ENCODE measurements around the gene FAM120A. TPM values are rescaled to one million over a fixed set of nuclear protein-coding genes. Genes with fewer than 3 reads are reported as not detected.

The FAM120A gene
- total and polyA plus RNA-seq, 2 donors (not counting 1 experiment from before 2014, with no cell fraction given) = 85.8 to 136 TPM

- H3K27me3 ChIP-seq (ENCODE audit: control insufficient read depth, insufficient read depth, low read length) = no peaks in the 10 kb centered on the region
- H3K79me2 ChIP-seq (ENCODE audit: control insufficient read depth, insufficient read depth, low read length) = peaks cover 45% of the 10 kb centered on the region
- H4K20me1 ChIP-seq (ENCODE audit: control insufficient read depth, extremely low read depth, insufficient read depth, low read length) = no peaks in the 10 kb centered on the region
- no peak overlapping the region for H3K9ac ChIP-seq (ENCODE audit: insufficient read depth, low read length)
- H3K4me2 ChIP-seq (ENCODE audit: extremely low read depth, insufficient read depth, low read length) = no peak overlapping the region
- H3K27ac ChIP-seq (ENCODE audit: insufficient read depth, low read length) = no peak overlapping the region
- no peaks in the 10 kb centered on the region for H3K36me3 ChIP-seq (ENCODE audit: control insufficient read depth, insufficient read depth, low read length)
- DNase-seq (ENCODE audit: low read depth in 2 of 2) = no peak
- no peak overlapping the region for H3K4me3 ChIP-seq (replicated peaks in 1 of 4; ENCODE audit: control extremely low read depth in 1 of 4, insufficient read depth in 1 of 4, low read depth in 3 of 4, low read length in 4 of 4)
- H2AFZ ChIP-seq (ENCODE audit: low read length) = no peak overlapping the region
- H3K9me3 ChIP-seq (ENCODE audit: control insufficient read depth, insufficient read depth, low read depth, low read length) = no peaks in the 10 kb centered on the region
- TF ChIP-seq CTCF (conservative IDR thresholded peaks at IDR 0.05 in 1 of 2, IDR thresholded peaks at IDR 0.05 in 1 of 2; ENCODE audit: low read depth in 1 of 2, low read length in 2 of 2) (no peak), EZH2 (IDR thresholded peaks at IDR 0.05; ENCODE audit: low read length, missing control alignments) (no peak)
- peaks cover 11% of the 10 kb centered on the region for H3K4me1 ChIP-seq (ENCODE audit: control insufficient read depth, extremely low read depth, insufficient read depth, low read length)
Measured at GRCh38 chr9:93513606-93514005, 62.1 kb downstream of the FAM120A start.

DNA sequence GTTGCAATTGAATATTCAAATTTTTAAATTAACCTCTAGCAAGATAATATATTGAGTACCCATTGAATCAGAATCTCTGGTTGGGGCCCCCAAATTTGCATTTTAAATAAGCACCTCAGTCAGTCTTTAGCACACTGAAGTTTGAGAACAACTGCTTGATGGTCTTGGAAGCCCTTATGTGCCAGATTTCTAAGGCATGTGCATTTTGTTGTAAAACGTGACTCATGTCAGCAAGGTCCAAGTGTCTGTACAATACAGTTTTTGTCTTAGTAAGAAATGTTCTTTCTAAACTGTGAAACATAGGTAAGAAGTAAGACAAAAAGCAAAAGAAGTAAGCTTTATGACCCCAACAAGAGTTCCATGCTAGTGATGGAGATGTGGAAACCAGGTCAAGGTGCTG, 65.8 kb downstream of the FAM120A start:
- H3K9ac ChIP-seq (ENCODE audit: insufficient read depth, low read length) = no peak overlapping the region
- no peak overlapping the region for H3K4me2 ChIP-seq (ENCODE audit: extremely low read depth, insufficient read depth, low read length)
- peak; percentile 13 to 28 for DNase-seq (ENCODE audit: low read depth in 2 of 2)
- H3K36me3 ChIP-seq (ENCODE audit: control insufficient read depth, insufficient read depth, low read length) = no peaks in the 10 kb centered on the region
- H3K27me3 ChIP-seq (ENCODE audit: control insufficient read depth, insufficient read depth, low read length) = no peaks in the 10 kb centered on the region
- H3K27ac ChIP-seq (ENCODE audit: insufficient read depth, low read length) = no peak overlapping the region
- no peak overlapping the region for H3K4me3 ChIP-seq (replicated peaks in 1 of 4; ENCODE audit: control extremely low read depth in 1 of 4, insufficient read depth in 1 of 4, low read depth in 3 of 4, low read length in 4 of 4)
- no peaks in the 10 kb centered on the region for H4K20me1 ChIP-seq (ENCODE audit: control insufficient read depth, extremely low read depth, insufficient read depth, low read length)
- H2AFZ ChIP-seq (ENCODE audit: low read length) = no peak overlapping the region
- H3K79me2 ChIP-seq (ENCODE audit: control insufficient read depth, insufficient read depth, low read length) = peaks cover 46% of the 10 kb centered on the region
- H3K9me3 ChIP-seq (ENCODE audit: control insufficient read depth, insufficient read depth, low read depth, low read length) = no peaks in the 10 kb centered on the region
- no peak for TF ChIP-seq EZH2 (IDR thresholded peaks at IDR 0.05; ENCODE audit: low read length, missing control alignments)
- TF ChIP-seq CTCF (conservative IDR thresholded peaks at IDR 0.05 in 1 of 2, IDR thresholded peaks at IDR 0.05 in 1 of 2; ENCODE audit: low read depth in 1 of 2, low read length in 2 of 2) = no peak
- peaks cover 4% of the 10 kb centered on the region for H3K4me1 ChIP-seq (ENCODE audit: control insufficient read depth, extremely low read depth, insufficient read depth, low read length)

- Histone ChIP-seq H3K27ac (ENCODE audit: insufficient read depth, low read length) (no peak overlapping the region), H2AFZ (ENCODE audit: low read length) (no peak overlapping the region), H3K27me3 (ENCODE audit: control insufficient read depth, insufficient read depth, low read length) (no peaks in the 10 kb centered on the region), H3K4me2 (ENCODE audit: extremely low read depth, insufficient read depth, low read length) (no peak overlapping the region), H3K4me3 (replicated peaks in 1 of 4; ENCODE audit: control extremely low read depth in 1 of 4, insufficient read depth in 1 of 4, low read depth in 3 of 4, low read length in 4 of 4) (no peak overlapping the region), H3K36me3 (ENCODE audit: control insufficient read depth, insufficient read depth, low read length) (peaks cover 2% of the 10 kb centered on the region), H3K9me3 (ENCODE audit: control insufficient read depth, insufficient read depth, low read depth, low read length) (no peaks in the 10 kb centered on the region), H3K4me1 (ENCODE audit: control insufficient read depth, extremely low read depth, insufficient read depth, low read length) (peaks cover 2% of the 10 kb centered on the region), H3K79me2 (ENCODE audit: control insufficient read depth, insufficient read depth, low read length) (peaks cover 46% of the 10 kb centered on the region), H4K20me1 (ENCODE audit: control insufficient read depth, extremely low read depth, insufficient read depth, low read length) (no peaks in the 10 kb centered on the region), H3K9ac (ENCODE audit: insufficient read depth, low read length) (no peak overlapping the region)
- TF ChIP-seq CTCF (conservative IDR thresholded peaks at IDR 0.05 in 1 of 2, IDR thresholded peaks at IDR 0.05 in 1 of 2; ENCODE audit: low read depth in 1 of 2, low read length in 2 of 2) = peak in 1 of 2 donors; percentile 17
- TF ChIP-seq EZH2 (IDR thresholded peaks at IDR 0.05; ENCODE audit: low read length, missing control alignments) = no peak
- no peak for DNase-seq (ENCODE audit: low read depth in 2 of 2)
Measured at GRCh38 chr9:93520523-93520922, 69.0 kb downstream of the FAM120A start.

All from fibroblast of lung (primary cell).